HG02852 (cell line): ENCODE results near the gene OARD1.

Experiments used
- ATAC-seq: cut with Tn5 transposase; IDR thresholded peaks from one replicate; pipeline ENCODE4 v1.9.1; 2021; ENCODE audit warnings: mild to moderate bottlenecking, moderate library complexity; ENCODE audit not compliant: unreplicated experiment

The OARD1 gene

GRCh38 chr6:41050536-41050935, 21.6 kb downstream of the OARD1 start:
- no peak for ATAC-seq

GRCh38 chr6:41049955-41050354, 22.2 kb downstream of the OARD1 start:
- ATAC-seq, result no peak

GRCh38 chr6:41049521-41049920, 22.6 kb downstream of the OARD1 start:
- no peak for ATAC-seq

GRCh38 chr6:41047745-41048732, 24.1 kb downstream of the OARD1 start:
- no peak for ATAC-seq

- no peak for ATAC-seq
Observed at GRCh38 chr6:41047306-41047705, 24.9 kb downstream of the OARD1 start.

GRCh38 chr6:41046084-41046483, 26.1 kb downstream of the OARD1 start:
- ATAC-seq, result no peak

- ATAC-seq, result no peak
Observed at GRCh38 chr6:41045664-41046063, 26.5 kb downstream of the OARD1 start.

- ATAC-seq, result no peak
Observed at GRCh38 chr6:41043151-41043550, 29.0 kb downstream of the OARD1 start.

GRCh38 chr6:41042226-41043055, 29.7 kb downstream of the OARD1 start, which contains the start of gene TSPO2:
Gene TSPO2 (plus strand): TSS chr6:41042467. CDS start chr6:41042986, 519 bp downstream.
- ATAC-seq, result no peak

GRCh38 chr6:41040940-41041536, 31.1 kb downstream of the OARD1 start:
- ATAC-seq, result no peak

- no peak for ATAC-seq
Observed at GRCh38 chr6:41040101-41040939, 31.8 kb downstream of the OARD1 start.

GRCh38 chr6:41039060-41039998, 32.8 kb downstream of the OARD1 start, which contains the start of gene UNC5CL:
Gene UNC5CL (minus strand): TSS chr6:41039221. CDS start chr6:41035074, 4,147 bp downstream.
- no peak for ATAC-seq

- no peak for ATAC-seq
Observed at GRCh38 chr6:41038205-41038604, 34.0 kb downstream of the OARD1 start.

- ATAC-seq, result no peak
Observed at GRCh38 chr6:41037107-41037900, 34.9 kb downstream of the OARD1 start.

GRCh38 chr6:41036601-41037000, 35.6 kb downstream of the OARD1 start:
- ATAC-seq, result no peak

- ATAC-seq, result no peak
Observed at GRCh38 chr6:41036186-41036585, 36.0 kb downstream of the OARD1 start.

GRCh38 chr6:41033776-41034175, 38.4 kb downstream of the OARD1 start:
- ATAC-seq, result no peak

GRCh38 chr6:41032830-41033229, 39.3 kb downstream of the OARD1 start:
- ATAC-seq, result no peak
